ENCODE data around the gene SHC4.

DNA sequence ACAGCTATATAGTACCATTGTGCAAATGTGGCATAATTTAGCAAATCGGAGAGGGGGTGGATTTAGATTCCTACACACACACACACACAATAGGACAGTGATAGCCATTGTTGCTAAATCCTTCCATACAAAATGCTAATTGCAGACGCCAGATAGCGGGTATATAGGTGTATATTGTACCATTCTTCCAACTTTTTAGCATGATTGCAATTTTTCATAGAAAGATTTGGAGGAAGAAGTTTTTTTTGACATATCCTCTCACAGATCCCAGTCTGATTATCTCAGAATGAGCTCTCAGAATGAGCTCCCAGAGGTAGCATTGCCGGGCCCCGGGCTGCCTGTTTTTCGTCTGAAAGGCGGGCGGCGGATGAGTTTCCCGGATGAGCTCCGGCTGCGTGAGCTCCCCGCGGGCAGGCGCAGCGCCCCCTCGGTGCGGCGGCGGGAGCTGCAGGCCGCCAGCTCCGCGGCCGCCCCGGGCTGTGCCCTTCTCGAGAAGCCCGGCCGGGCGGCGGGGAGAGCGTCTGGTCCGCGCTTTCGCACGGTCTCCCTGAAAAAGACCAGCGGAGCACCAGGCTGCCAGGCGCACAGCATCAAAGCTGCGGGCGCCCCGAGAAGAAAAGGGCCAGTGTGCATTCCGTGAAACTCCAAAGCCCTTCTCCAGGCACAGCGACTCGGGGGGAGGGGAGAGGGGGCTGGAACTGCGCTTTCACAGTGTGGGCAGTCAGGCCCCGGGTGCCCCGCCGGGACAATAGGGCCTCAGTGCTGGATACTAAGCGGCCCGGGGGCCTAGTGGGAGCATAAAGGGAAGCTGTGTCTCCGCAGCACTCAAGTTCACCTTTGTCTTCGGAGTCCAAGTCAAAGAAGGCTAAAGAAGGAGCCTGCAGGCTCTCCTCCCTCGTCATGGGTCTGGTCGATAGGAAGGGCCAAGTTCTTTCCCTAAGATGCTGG, 12.0 kb upstream of the SHC4 start:
- TF ChIP-seq EZH2 (IDR thresholded peaks at IDR 0.05; ENCODE audit: borderline replicate concordance, low read length): no peak
- TF ChIP-seq, protein P1, sequence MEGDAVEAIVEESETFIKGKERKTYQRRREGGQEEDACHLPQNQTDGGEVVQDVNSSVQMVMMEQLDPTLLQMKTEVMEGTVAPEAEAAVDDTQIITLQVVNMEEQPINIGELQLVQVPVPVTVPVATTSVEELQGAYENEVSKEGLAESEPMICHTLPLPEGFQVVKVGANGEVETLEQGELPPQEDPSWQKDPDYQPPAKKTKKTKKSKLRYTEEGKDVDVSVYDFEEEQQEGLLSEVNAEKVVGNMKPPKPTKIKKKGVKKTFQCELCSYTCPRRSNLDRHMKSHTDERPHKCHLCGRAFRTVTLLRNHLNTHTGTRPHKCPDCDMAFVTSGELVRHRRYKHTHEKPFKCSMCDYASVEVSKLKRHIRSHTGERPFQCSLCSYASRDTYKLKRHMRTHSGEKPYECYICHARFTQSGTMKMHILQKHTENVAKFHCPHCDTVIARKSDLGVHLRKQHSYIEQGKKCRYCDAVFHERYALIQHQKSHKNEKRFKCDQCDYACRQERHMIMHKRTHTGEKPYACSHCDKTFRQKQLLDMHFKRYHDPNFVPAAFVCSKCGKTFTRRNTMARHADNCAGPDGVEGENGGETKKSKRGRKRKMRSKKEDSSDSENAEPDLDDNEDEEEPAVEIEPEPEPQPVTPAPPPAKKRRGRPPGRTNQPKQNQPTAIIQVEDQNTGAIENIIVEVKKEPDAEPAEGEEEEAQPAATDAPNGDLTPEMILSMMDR (conservative IDR thresholded peaks at IDR 0.05 in 1 of 2, IDR thresholded peaks at IDR 0.05 in 1 of 2; ENCODE audit: extremely low read depth in 1 of 2, insufficient read depth in 1 of 2, low read depth in 1 of 2, low read length in 2 of 2): peak; percentile 68 to 75
